Upper lobe of left lung (tissue), 4 donors: Measurements from ENCODE around the gene DCP1B.

Experiments
- CTCF ChIP-seq, 6 experiments: fragments of 450-650 bp in 4 of 6; fragments of 200-600 bp in 2 of 6; sonication (generic) in 2 of 6; IDR thresholded peaks; one replicate each; pipeline ENCODE4 v1.5.1; 2016 to 2019; ENCODE audit warnings: antibody characterized with exemption in 6 of 6
- EP300 ChIP-seq, 4 donors: sonication (generic); formaldehyde crosslinking; IDR thresholded peaks; one replicate each; pipeline ENCODE4 v1.5.1; 2017; ENCODE audit warnings: antibody characterized with exemption in 4 of 4, control low read depth in 2 of 4
- POLR2A ChIP-seq, 4 donors: fragments of 450-650 bp; IDR thresholded peaks; one replicate each; pipeline ENCODE4 v1.5.1; 2016 to 2017; ENCODE audit warnings: antibody characterized with exemption in 4 of 4, mild to moderate bottlenecking in 2 of 4

GRCh38 chr12:1916371-1917171, 87.7 kb downstream of the DCP1B start:
- no peak for TF ChIP-seq POLR2A (IDR thresholded peaks at IDR 0.05)
- TF ChIP-seq EP300 (IDR thresholded peaks at IDR 0.05) = no peak
- no peak for TF ChIP-seq CTCF (IDR thresholded peaks at IDR 0.05)
